ENCODE results near the gene AFF3.

The AFF3 gene

DNA sequence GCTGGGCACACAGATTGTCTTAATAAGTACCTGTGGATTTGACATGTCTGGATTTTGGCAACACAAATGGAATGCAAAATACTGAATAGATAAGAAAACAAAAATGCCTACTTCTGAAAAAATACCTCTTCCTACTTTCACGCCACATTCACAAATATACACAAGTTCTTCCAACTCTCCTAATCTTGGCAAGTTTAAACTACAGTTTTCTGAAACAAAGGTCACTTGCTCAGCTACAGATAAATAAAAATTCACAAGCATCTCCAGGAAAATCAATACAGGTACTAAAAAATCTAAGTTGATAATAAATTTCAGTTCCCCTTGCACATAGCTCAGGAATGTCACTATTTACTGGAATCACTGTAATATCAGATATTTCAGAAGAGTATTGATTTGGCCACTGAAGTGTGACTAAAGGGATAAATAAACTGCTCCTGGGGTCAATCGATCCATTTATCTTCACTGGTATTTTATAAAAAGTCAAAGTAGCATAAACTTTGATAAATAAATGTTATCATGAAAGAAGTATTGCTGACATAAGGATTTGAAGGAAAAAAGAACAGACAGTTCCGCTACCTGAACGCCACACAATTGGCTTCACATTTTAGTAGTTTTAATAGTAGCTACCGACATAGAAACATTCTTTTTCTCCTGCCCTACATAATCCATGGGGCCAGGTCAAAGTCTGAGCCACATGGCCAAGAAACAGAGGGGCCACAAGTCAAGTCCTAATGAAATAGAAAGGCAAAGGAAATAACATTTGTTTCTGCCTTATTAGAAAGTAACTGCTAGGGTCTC lies 243.1 kb downstream of the AFF3 start:
- CTCF ChIA-PET, result no interaction called here
- POLR2A ChIA-PET, result no interaction called here
- TF ChIP-seq, protein P1, sequence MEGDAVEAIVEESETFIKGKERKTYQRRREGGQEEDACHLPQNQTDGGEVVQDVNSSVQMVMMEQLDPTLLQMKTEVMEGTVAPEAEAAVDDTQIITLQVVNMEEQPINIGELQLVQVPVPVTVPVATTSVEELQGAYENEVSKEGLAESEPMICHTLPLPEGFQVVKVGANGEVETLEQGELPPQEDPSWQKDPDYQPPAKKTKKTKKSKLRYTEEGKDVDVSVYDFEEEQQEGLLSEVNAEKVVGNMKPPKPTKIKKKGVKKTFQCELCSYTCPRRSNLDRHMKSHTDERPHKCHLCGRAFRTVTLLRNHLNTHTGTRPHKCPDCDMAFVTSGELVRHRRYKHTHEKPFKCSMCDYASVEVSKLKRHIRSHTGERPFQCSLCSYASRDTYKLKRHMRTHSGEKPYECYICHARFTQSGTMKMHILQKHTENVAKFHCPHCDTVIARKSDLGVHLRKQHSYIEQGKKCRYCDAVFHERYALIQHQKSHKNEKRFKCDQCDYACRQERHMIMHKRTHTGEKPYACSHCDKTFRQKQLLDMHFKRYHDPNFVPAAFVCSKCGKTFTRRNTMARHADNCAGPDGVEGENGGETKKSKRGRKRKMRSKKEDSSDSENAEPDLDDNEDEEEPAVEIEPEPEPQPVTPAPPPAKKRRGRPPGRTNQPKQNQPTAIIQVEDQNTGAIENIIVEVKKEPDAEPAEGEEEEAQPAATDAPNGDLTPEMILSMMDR (IDR thresholded peaks at IDR 0.05; ENCODE audit: control extremely low read depth, extremely low read depth, low read depth, missing control alignments), result no peak
- DNase-seq (ENCODE audit: extremely low spot score), result no peak

GRCh38 chr2:99898336-99899048 lies 243.9 kb downstream of the AFF3 start:
- TF ChIP-seq, protein P1 (IDR thresholded peaks at IDR 0.05; ENCODE audit: control extremely low read depth, extremely low read depth, low read depth, missing control alignments), result no peak
- DNase-seq (ENCODE audit: extremely low spot score), result no peak
- CTCF ChIA-PET, result interaction anchor here (1.4 kb wide), 1 partner anchor 9 kb away, joined by 4 read pairs; no protein-coding TSS in a partner anchor
- POLR2A ChIA-PET, result no interaction called here

- ChIA-PET POLR2A (no interaction called here), CTCF (no interaction called here)
- DNase-seq (ENCODE audit: extremely low spot score), result no peak
- TF ChIP-seq, protein P1 (IDR thresholded peaks at IDR 0.05; ENCODE audit: control extremely low read depth, extremely low read depth, low read depth, missing control alignments), result no peak
These were observed 251.0 kb downstream of the AFF3 start for GRCh38 chr2:99891428-99891780.

DNA sequence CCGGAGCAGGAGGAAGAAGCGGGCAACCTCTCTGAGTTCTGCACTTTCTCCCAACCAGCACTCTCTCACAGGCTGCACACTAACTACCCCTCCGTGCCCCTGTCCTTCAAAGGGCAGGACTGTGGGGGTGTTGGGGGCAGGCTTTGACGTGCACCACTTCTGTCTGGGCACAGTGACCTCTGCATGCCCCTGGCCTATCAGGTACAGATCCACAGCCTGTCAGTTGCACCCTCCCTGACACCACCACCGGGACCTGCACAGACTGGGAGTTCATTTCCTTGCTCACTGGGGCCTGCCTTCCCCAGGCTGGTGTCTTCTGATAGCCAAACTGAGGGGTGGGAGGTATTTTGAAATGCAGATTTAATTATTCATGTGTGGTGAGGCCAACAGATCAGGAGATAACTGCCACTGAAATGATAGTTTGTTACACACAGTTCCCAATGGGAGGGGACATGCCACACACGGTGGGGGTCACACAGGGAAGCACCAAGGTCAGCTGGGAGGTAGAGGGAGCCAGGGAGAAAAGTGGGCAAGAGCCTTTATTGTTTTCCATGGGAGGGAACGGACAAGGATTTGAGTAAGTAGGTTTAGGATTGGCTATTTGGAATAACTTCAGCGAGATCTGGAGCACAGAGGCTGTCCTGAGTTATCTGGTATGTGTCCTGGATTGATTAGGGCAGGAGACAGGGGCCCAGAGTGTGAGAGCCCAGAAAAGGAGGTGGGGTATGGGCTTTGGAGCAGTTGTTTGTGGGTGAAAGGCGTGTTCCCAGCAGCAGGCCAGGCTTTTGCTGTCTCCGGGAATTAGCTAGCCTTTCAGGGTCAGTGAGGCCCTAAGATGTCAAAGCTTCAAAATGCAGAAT lies 251.6 kb downstream of the AFF3 start:
- ChIA-PET POLR2A (no interaction called here), CTCF (no interaction called here)
- DNase-seq (ENCODE audit: extremely low spot score), result no peak
- TF ChIP-seq, protein P1 (IDR thresholded peaks at IDR 0.05; ENCODE audit: control extremely low read depth, extremely low read depth, low read depth, missing control alignments), result no peak

DNA sequence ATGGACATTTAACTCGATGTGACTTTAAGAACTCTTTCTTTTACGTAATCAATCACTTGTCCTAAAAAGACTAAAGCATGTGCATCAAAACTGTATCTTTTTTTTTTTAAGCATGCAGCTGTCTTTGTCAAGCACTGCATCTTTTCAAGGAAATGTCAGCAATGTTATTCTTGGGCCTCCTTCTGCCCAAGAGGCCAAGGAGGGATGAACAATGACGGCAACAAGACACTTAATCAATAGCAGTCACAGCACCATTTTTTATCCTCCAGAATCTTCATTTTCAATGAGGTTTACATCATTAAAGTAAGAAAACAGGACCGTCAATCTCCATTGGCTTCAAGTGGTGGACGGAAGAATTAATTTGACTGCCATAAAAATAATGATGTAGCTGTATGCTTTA lies 253.8 kb downstream of the AFF3 start:
- CTCF ChIA-PET, result no interaction called here
- no peak for DNase-seq (ENCODE audit: extremely low spot score)
- POLR2A ChIA-PET, result no interaction called here
- TF ChIP-seq, protein P1 (IDR thresholded peaks at IDR 0.05; ENCODE audit: control extremely low read depth, extremely low read depth, low read depth, missing control alignments), result no peak

GRCh38 chr2:99886418-99886817 lies 256.0 kb downstream of the AFF3 start:
- ChIA-PET POLR2A (no interaction called here), CTCF (no interaction called here)
- no peak for DNase-seq (ENCODE audit: extremely low spot score)
- TF ChIP-seq, protein P1 (IDR thresholded peaks at IDR 0.05; ENCODE audit: control extremely low read depth, extremely low read depth, low read depth, missing control alignments), result no peak
